NK-92 (cell line): ENCODE measurements around the gene ZNF100.
"Not testable (repeated sequence)": the region's sequence is repeated elsewhere in the genome, so short reads cannot be mapped to it uniquely, and the experiment has no call there.

ENCODE experiments used
- DNase-seq: peaks from one replicate; lab custom pipeline; 2025; ENCODE audit not compliant: unreplicated experiment; lab: John Stamatoyannopoulos, UW

ZNF100 gene

GRCh38 chr19:21705393-21705792, 62.0 kb downstream of the ZNF100 start:
- DNase-seq: no peak

GRCh38 chr19:21704320-21704719, 63.1 kb downstream of the ZNF100 start:
- no peak for DNase-seq

- DNase-seq: no peak
Observed at GRCh38 chr19:21699197-21699596, 68.2 kb downstream of the ZNF100 start.

GRCh38 chr19:21698215-21698614, 69.2 kb downstream of the ZNF100 start:
- no peak for DNase-seq

- DNase-seq: no peak
Observed at GRCh38 chr19:21697698-21698097, 69.7 kb downstream of the ZNF100 start.

- no peak for DNase-seq
Observed at GRCh38 chr19:21694171-21694906, 73.0 kb downstream of the ZNF100 start.

- no peak for DNase-seq
Observed at GRCh38 chr19:21693399-21693798, 74.0 kb downstream of the ZNF100 start.

- DNase-seq: no peak
Observed at GRCh38 chr19:21691661-21692060, 75.7 kb downstream of the ZNF100 start.

- no peak for DNase-seq
Observed at GRCh38 chr19:21688464-21688863, 78.9 kb downstream of the ZNF100 start.

- DNase-seq: no peak
Observed at GRCh38 chr19:21680671-21681070, 86.7 kb downstream of the ZNF100 start.

- DNase-seq: no peak
Observed at GRCh38 chr19:21680026-21680425, 87.4 kb downstream of the ZNF100 start.

- DNase-seq: no peak
Observed at GRCh38 chr19:21677696-21678418, 89.5 kb downstream of the ZNF100 start.

- no peak for DNase-seq
Observed at GRCh38 chr19:21674454-21674853, 92.9 kb downstream of the ZNF100 start.

- DNase-seq: not testable (repeated sequence)
Observed at GRCh38 chr19:21673479-21673878, 93.9 kb downstream of the ZNF100 start.
